Stimulated activated CD4-positive, alpha-beta T cell treated with anti-CD3 and anti-CD28 coated beads, TNF-alpha, amount 100 ng/mL, for 24 hours (primary cell): ENCODE data around the gene AP5S1.

ENCODE experiments used
- DNase-seq, 3 experiments: peaks; one replicate each; pipeline ENCODE4 v3.0.0-alpha.2; 2020; ENCODE audit warnings: low read depth in 3 of 3

AP5S1 gene

DNA sequence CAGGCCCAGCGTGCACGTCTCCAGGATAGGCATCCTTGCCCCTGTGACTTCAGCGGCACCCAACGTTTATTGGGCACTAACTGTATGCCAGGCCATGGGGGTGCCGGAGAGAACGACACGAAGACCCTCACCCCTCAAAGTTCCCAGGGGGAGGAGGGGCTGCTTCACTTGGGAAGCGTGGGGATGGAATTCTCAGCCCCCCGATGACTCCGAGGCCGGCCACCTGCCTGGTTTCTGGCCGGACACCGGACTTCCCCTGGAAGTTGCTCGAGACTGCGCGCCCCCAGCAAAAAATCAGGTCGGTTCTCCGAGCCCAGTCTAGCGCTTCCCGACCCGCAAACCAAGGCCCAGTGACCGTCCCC lies 26.0 kb downstream of the AP5S1 start:
- DNase-seq, result no peak

DNA sequence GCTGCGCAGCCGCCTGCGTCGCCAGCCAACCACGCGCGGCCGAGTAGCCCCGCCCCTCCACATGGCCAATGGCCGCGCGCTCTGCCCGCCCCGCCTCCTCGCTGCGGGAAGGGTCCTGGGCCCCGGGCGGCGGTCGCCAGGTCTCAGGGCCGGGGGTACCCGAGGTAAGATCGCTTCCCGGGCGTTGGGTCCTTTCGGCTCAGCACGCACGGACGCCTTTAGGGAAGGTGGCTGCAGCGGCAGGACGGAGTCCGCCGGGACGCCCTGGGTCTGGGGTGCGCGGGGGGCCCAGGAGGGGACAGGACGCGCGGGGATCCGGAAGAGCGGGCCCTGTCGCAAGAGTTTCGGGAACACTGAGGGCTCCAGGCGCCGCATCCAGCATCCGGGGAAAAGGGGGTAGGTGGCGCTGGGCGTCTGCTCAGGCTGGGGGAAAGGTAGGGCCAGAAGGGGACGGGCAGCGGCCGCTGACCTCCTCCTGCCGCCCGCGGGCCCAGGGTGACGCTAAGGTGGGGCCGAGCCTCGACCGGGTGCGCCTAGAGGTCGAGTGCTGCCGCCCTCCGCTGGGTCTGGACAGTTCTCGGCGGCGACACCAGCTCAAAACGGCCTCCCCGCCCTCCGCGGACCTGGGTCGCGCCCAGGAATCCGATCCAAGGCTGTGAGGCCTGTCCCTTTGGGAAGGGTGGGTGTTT lies 26.5 kb downstream of the AP5S1 start, which contains the start of gene MAVS:
MAVS (plus strand) TSS at position 95 of the 689 bp plus-strand sequence. CDS start 7,791 bp downstream, outside the sequence.
- DNase-seq, result peak; percentile 75 to 88 (median 75)

GRCh38 chr20:3847429-3847940 lies 27.1 kb downstream of the AP5S1 start:
- DNase-seq, result no peak

- DNase-seq, result no peak
These were observed 28.2 kb downstream of the AP5S1 start for GRCh38 chr20:3848565-3848964.

DNA sequence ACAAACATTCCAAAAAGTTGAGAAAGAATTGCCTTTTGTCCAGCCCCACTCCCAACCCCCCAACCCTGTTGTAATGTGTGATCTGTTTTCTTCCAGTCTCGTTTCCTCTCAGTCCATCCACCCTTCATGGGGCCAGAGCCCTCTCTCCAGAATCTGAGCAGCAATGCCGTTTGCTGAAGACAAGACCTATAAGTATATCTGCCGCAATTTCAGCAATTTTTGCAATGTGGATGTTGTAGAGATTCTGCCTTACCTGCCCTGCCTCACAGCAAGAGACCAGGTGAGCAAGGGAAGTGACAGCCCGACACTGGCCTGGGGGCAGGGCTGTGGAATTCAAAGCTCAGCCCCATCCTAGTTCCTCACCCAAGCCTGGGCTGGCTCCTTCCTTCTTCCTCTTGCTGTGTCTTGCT lies 34.1 kb downstream of the AP5S1 start:
- DNase-seq, result no peak

GRCh38 chr20:3857405-3857804 lies 37.1 kb downstream of the AP5S1 start:
- no peak for DNase-seq

GRCh38 chr20:3858689-3859088 lies 38.3 kb downstream of the AP5S1 start:
- no peak for DNase-seq

- no peak for DNase-seq
These were observed 40.8 kb downstream of the AP5S1 start for GRCh38 chr20:3861191-3861590.

DNA sequence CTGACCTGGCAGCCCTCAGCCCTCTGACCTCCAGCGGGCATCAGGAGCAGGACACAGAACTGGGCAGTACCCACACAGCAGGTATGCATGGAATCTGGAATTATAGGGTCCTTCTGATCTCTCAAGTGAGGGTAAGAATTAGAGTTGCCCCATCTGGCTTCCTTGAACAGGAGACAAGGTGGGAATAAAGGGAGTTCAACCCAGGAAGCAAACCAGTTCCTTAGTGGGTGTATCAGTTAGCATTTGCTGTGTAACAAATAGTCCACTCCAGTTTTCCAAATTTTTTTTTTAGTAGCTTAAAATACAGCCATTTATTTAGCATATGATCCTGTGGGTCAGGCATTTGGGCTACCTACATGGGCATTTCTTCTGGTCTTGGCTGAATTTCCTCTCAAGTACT lies 42.0 kb downstream of the AP5S1 start:
- DNase-seq, result no peak

GRCh38 chr20:3863317-3863716 lies 43.0 kb downstream of the AP5S1 start:
- DNase-seq, result no peak

- no peak for DNase-seq
These were observed 44.2 kb downstream of the AP5S1 start for GRCh38 chr20:3864518-3864917.

GRCh38 chr20:3865152-3865886 lies 45.0 kb downstream of the AP5S1 start:
- DNase-seq, result no peak

GRCh38 chr20:3865887-3866407 lies 45.6 kb downstream of the AP5S1 start:
- no peak for DNase-seq

DNA sequence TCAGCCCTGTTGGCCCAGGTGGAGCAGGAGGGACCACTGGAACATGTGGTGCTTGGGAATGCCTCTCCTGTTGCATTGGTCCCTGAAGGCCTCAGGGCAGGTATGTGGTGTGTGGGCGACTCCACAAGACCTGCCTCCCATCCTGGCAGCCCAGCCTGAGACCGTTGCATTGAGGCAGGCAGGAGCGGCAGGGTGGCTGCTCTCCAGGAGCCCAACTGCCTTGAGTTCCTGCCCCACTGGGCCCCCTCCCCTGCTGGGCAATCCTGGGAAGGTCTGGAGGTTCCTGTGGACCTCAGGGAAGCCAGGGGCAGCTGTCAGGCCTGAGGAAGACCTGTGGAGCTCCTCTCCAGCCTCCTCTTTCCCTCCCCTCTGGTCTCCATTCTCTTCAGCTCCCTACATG lies 46.1 kb downstream of the AP5S1 start:
- no peak for DNase-seq

- no peak for DNase-seq
These were observed 47.5 kb downstream of the AP5S1 start for GRCh38 chr20:3867802-3868201.

DNA sequence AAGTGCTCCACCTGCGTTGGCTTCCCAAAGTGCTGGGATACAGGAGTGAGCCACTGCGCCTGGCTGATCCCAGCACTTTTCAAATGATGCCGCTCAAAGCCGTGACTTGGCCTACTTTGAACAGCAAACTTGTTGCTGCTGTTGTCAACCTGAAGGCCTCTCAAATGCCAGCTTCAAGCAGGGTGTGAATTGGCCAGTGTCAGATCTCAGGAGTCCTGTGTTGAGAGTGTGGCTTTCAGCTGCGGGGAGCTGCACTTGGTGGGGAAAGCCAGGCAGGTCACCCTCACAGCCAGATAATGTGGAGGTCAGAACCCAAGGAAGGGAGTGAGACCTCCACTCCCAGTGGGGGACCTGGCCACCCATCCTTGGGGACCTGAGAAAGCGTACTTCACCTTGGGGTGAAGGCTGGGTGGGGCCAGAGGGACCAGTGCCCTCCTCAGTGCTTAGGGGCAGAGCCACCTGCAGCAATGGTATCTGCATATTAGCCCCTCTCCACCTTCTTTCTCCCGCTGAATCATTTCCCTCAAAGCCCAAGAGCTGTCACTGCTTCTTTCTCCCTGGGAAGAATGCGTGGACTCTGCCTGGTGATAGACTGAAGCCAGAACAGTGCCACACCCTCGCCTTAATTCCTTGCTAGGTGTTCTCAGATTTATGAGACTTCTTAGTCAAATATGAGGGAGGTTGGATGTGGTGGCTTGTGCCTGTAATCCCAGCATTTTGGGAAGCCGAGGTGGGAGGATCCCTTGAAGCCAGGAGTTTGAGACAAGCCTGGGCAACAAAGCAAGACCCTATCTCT lies 49.7 kb downstream of the AP5S1 start:
- DNase-seq, result no peak

- no peak for DNase-seq
These were observed 51.4 kb downstream of the AP5S1 start for GRCh38 chr20:3871550-3872265.

DNA sequence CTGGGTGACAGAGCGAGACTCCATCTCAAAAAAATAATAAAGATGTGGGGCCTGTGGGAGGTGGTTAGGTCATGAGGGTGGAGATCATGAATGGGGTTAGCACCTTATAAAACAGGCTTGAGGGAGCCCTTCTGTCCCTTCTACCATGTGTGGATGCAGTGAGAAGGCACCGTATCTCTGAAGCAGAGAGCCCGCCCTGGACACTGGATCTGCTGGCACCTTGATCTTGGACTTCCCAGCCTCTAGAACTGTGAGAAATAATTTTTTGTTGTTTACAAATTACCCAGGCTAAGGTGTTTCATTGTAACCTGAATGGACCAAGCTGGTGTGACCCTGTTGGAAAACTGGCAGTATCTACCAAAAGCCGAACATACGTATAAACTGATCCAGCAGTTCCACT lies 53.2 kb downstream of the AP5S1 start:
- DNase-seq, result no peak

DNA sequence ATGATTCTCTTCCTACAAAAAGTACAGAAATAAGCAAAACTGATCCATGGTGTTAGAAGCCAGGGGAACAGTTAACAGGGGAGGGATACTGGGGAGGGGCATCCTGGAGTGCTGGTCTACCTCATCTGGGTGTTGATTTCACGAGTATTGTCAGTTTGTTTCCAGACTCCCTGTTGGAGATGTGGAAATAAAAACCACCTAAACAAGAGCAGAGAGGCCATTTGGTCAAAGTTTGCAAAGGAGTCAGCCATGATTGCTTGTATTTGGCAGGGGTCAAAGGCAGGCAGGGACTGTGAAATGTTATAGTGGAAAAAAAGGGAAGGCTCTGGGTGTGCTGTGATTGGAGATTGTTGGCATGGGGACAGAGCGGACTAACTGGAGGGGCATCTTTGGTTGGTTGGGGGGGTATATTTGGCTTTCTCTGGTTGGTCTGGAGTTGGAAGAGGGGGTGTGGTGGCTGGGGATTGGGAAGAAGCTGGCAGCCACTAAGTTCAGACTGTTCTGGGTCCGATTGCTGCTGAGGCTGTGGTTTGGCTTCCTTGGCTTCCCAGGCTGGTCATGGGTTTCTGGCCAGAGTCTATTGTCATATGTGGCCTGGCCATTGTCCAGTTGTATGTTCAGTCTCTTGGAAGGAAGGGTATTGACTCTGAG lies 54.0 kb downstream of the AP5S1 start:
- no peak for DNase-seq

- no peak for DNase-seq
These were observed 55.1 kb downstream of the AP5S1 start for GRCh38 chr20:3875378-3875974.

DNA sequence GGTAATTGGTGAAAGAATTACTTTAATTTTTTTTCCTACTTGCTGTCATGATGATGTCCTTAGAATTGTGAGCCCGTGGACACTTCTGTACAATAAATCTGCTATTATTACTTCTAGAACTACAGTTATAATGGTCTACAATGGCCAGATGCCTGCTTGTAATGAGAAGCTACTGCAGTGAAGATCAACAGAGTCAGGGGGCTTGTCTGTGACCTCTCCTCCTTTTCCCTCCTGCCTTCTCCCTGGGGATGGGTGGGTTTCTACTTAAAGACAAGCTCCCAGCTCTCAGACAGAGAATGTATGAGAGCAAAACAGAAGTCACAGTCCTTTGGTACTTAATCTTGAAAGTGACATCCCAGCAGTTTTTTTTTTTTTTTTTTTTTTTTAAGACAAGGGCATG lies 55.7 kb downstream of the AP5S1 start:
- DNase-seq, result no peak
